GM19239 (cell line): ENCODE measurements around the gene CTIF.

ENCODE experiments used
- DNase-seq: peaks from one replicate; pipeline ENCODE4 v3.0.0; 2011; ENCODE audit warnings: low spot score; ENCODE audit not compliant: insufficient read length
- FAIRE-seq: peaks from 2 replicates; lab custom pipeline; 2011; peaks lifted over from hg19 to GRCh38; lab: Jason Lieb, UNC

The CTIF gene

GRCh38 chr18:48597110-48597509 lies 58.3 kb downstream of the CTIF start:
- FAIRE-seq: no peak
- no peak for DNase-seq

- DNase-seq: no peak
- FAIRE-seq: no peak
Measured at GRCh38 chr18:48597671-48598070, 58.8 kb downstream of the CTIF start.

GRCh38 chr18:48599391-48599790 lies 60.6 kb downstream of the CTIF start:
- DNase-seq (no peak), FAIRE-seq (no peak)

GRCh38 chr18:48600046-48600445 lies 61.2 kb downstream of the CTIF start:
- DNase-seq (no peak), FAIRE-seq (no peak)

- FAIRE-seq (no peak), DNase-seq (no peak)
Measured at GRCh38 chr18:48600456-48601090, 61.7 kb downstream of the CTIF start.

- FAIRE-seq (no peak), DNase-seq (no peak)
Measured at GRCh38 chr18:48601343-48601742, 62.5 kb downstream of the CTIF start.

GRCh38 chr18:48602759-48603390 lies 64.0 kb downstream of the CTIF start:
- no peak for FAIRE-seq
- DNase-seq: no peak

GRCh38 chr18:48605408-48605845 lies 66.6 kb downstream of the CTIF start:
- DNase-seq (peak; percentile 48), FAIRE-seq (no peak)

- FAIRE-seq: no peak
- DNase-seq: no peak
Measured at GRCh38 chr18:48607056-48607984, 68.5 kb downstream of the CTIF start.

- FAIRE-seq: no peak
Measured at GRCh38 chr18:48608581-48608980, 69.8 kb downstream of the CTIF start.

GRCh38 chr18:48609114-48609513 lies 70.3 kb downstream of the CTIF start:
- no peak for DNase-seq
- no peak for FAIRE-seq

More at GRCh38 chr18:48608581-48608980, 69.8 kb downstream of the CTIF start:
- DNase-seq: no peak

- FAIRE-seq: no peak
- DNase-seq: no peak
Measured at GRCh38 chr18:48609820-48610815, 71.3 kb downstream of the CTIF start.

- FAIRE-seq (no peak), DNase-seq (no peak)
Measured at GRCh38 chr18:48611203-48611602, 72.4 kb downstream of the CTIF start.

GRCh38 chr18:48611785-48612480 lies 73.1 kb downstream of the CTIF start:
- no peak for DNase-seq
- no peak for FAIRE-seq

GRCh38 chr18:48612511-48612910 lies 73.7 kb downstream of the CTIF start:
- no peak for FAIRE-seq
- DNase-seq: no peak

GRCh38 chr18:48612917-48613316 lies 74.1 kb downstream of the CTIF start:
- no peak for DNase-seq
- FAIRE-seq: no peak

GRCh38 chr18:48613589-48614404 lies 75.0 kb downstream of the CTIF start:
- FAIRE-seq (no peak), DNase-seq (no peak)
